GM12891 (cell line): ENCODE measurements around the gene CYP1A1.

Source experiments
- POLR2A ChIP-seq: IDR thresholded peaks from 2 replicates; pipeline ENCODE4 v1.6.1; 2011; ENCODE audit warnings: low read depth, low read length, control low read depth
- POLR2AphosphoS5 ChIP-seq: IDR thresholded peaks from 2 replicates; pipeline ENCODE4 v1.6.1; 2011; ENCODE audit warnings: low read depth, low read length, control low read depth
- POU2F2 ChIP-seq: IDR thresholded peaks from 2 replicates; pipeline ENCODE4 v1.6.1; 2011; ENCODE audit warnings: low read depth, mild to moderate bottlenecking, control low read depth, low read length, moderate library complexity
- SPI1 ChIP-seq: IDR thresholded peaks from 2 replicates; pipeline ENCODE4 v1.6.1; 2011; ENCODE audit warnings: low read depth, low read length, control low read depth
- TAF1 ChIP-seq: IDR thresholded peaks from 2 replicates; pipeline ENCODE4 v1.6.1; 2011; ENCODE audit warnings: low read depth, low read length, control low read depth

DNA sequence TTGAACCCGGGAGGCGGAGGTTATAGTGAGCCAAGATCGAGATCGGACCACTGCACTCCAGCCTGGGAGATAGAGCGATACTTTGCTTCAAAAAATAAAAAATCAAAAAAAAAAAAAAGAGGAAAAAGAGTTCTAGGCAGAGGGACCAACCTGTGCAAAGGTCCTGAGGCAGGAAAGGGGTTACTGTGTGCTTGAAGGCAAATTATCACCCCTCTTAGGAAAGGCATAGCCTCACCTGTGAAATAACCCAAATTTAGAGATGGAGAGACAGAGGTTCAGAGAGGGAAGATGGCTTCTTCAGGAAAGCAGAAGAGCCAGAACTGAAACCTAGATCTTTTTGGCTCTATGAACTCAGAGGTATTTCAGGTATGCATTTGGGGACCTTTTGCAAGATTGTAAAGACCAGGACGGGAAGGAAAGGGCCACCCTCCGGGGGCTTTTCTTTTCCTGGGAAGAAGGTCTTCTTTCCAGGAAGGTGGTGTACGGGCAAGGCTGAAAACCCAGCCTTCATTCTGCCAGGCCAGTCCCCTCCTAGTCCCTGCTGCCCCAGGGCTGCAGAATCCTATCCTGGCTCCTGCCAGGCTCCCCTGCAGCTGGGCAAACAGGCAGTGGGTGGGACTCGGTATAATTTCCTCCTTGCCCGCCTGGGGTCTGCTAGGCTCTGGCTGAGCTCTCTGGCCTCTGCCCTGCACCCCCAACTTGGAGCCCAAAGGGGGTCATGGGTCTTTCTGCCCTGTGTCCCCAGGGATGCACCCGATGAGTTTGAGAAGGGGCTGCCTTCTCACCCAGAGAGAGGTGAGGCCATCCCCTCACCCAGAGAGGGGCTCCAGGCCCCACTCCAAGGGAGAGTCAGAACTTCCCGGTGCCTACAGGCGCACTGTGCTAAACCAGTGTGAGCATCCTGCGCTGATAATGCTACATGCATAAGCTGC is 42.1 kb upstream of the CYP1A1 start:
- TF ChIP-seq POLR2A (no peak), POLR2AphosphoS5 (no peak), TAF1 (no peak), SPI1 (no peak), POU2F2 (no peak)
